Smooth muscle cell (in vitro differentiated cells): ENCODE data around the gene SAMD14. TPM values are rescaled to one million over a fixed set of nuclear protein-coding genes. Genes with fewer than 3 reads are reported as not detected.

ENCODE experiments used
- DNase-seq: peaks from one replicate; lab custom pipeline; 2025; ENCODE audit not compliant: unreplicated experiment; lab: John Stamatoyannopoulos, UW
- H2AFZ ChIP-seq: fragments of 200-600 bp; sonication (generic); 2 replicates; pipeline ENCODE4 v1.6.0; 2016; ENCODE audit warnings: antibody characterized with exemption, low read depth, mild to moderate bottlenecking
- H3F3A ChIP-seq: fragments of 200-600 bp; sonication (generic); 2 replicates; pipeline ENCODE4 v1.6.0; 2017; ENCODE audit warnings: antibody characterized with exemption, low read depth
- H3K27ac ChIP-seq: fragments of 200-600 bp; sonication (generic); 2 replicates; pipeline ENCODE4 v1.5.1; 2016; ENCODE audit warnings: low read depth, mild to moderate bottlenecking
- H3K27me3 ChIP-seq: fragments of 200-600 bp; sonication (generic); 2 replicates; pipeline ENCODE4 v1.6.1; 2016; ENCODE audit warnings: low read depth, mild to moderate bottlenecking
- H3K36me3 ChIP-seq: fragments of 200-600 bp; sonication (generic); 2 replicates; pipeline ENCODE4 v1.5.1; 2016; ENCODE audit warnings: low read depth
- H3K4me1 ChIP-seq: fragments of 200-600 bp; sonication (generic); 2 replicates; pipeline ENCODE4 v1.5.1; 2016; ENCODE audit warnings: low read depth
- H3K4me2 ChIP-seq: fragments of 200-600 bp; sonication (generic); 2 replicates; pipeline ENCODE4 v1.6.0; 2016; ENCODE audit warnings: mild to moderate bottlenecking
- H3K4me3 ChIP-seq: fragments of 200-600 bp; sonication (generic); 2 replicates; pipeline ENCODE4 v1.5.1; 2016; ENCODE audit warnings: mild to moderate bottlenecking
- H3K79me2 ChIP-seq: fragments of 200-600 bp; sonication (generic); 2 replicates; pipeline ENCODE4 v1.6.0; 2016; ENCODE audit warnings: low read depth, mild to moderate bottlenecking
- H3K9ac ChIP-seq: fragments of 200-600 bp; sonication (generic); 2 replicates; pipeline ENCODE4 v1.6.0; 2016; ENCODE audit warnings: low read depth
- H3K9me3 ChIP-seq: fragments of 200-600 bp; sonication (generic); replicated peaks from 2 replicates; pipeline ENCODE4 v1.5.1; 2016; ENCODE audit warnings: low read depth
- H4K20me1 ChIP-seq: fragments of 200-600 bp; sonication (generic); 2 replicates; pipeline ENCODE4 v1.6.0; 2016; ENCODE audit warnings: low read depth
- WGBS: methylation state at CpG from one replicate; pipeline ENCODE4 v1.1.7; 2016; ENCODE audit warnings: low lambda C conversion rate; 5-methylcytosine and 5-hydroxymethylcytosine counted together
- polyA plus RNA-seq: library from polyadenylated mRNA; unstranded; fragments of >200 nt; fragmentation: Nextera tagmentation; extraction: Ambion mirVana; gene quantifications from 2 replicates; pipeline ENCODE4 v1.2.1, GENCODE V29; 2016
- total RNA-seq: library from RNA; depleted of rRNA; stranded (reverse); fragments of >200 nt; gene quantifications from 2 replicates; pipeline ENCODE4 v1.2.3, GENCODE V29; 2014
- TF ChIP-seq, protein P1 (sequence below): fragments of 200-600 bp; sonication (generic); IDR thresholded peaks from 2 replicates; pipeline ENCODE4 v1.5.1; 2017; ENCODE audit warnings: borderline replicate concordance, mild to moderate bottlenecking, antibody characterized with exemption; ENCODE audit not compliant: insufficient read depth, poor library complexity, severe bottlenecking

Gene SAMD14
- total and polyA plus RNA-seq, 2 experiments from 2014 or later = 13.7 to 39.1 TPM

DNA sequence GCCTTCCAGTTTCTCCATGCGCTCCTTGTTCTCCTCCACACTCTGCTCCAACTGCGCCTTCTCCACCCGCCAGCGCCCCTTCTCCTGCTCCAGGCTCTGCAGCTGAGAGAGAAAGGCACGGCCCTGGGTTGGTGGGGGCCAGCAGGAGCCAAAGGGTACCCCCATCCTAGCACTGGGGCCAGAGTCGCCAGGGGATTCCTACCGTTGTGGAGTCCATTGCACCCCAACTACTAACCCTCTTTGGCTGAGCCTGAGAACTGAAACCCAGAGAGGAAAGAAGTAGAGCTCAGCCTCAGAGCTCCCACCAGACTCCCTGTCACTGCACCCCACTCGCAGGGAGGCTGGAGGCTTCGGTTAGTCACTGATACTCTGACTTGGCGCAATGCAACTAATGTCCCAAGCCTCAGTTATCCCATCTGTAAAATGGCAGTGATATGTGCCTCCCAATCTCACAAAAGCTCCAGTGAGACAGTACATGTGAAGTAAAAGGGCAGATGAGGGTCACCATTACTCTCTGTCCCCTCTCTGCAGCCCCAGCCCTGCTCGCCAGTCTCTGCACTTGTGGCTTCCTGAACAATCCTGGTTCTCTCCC, 6.2 kb upstream of the SAMD14 start:
- Histone ChIP-seq H4K20me1 (peaks cover 63% of the 10 kb centered on the region), H3K27me3 (no peaks in the 10 kb centered on the region), H3K9ac (no peak overlapping the region), H3K27ac (no peak overlapping the region), H3K4me1 (no peaks in the 10 kb centered on the region), H3F3A (peaks cover 14% of the 10 kb centered on the region), H3K4me3 (no peak overlapping the region), H3K4me2 (no peak overlapping the region), H3K9me3 (no peaks in the 10 kb centered on the region), H3K79me2 (no peaks in the 10 kb centered on the region), H2AFZ (no peak overlapping the region), H3K36me3 (no peaks in the 10 kb centered on the region)
- TF ChIP-seq, protein P1, sequence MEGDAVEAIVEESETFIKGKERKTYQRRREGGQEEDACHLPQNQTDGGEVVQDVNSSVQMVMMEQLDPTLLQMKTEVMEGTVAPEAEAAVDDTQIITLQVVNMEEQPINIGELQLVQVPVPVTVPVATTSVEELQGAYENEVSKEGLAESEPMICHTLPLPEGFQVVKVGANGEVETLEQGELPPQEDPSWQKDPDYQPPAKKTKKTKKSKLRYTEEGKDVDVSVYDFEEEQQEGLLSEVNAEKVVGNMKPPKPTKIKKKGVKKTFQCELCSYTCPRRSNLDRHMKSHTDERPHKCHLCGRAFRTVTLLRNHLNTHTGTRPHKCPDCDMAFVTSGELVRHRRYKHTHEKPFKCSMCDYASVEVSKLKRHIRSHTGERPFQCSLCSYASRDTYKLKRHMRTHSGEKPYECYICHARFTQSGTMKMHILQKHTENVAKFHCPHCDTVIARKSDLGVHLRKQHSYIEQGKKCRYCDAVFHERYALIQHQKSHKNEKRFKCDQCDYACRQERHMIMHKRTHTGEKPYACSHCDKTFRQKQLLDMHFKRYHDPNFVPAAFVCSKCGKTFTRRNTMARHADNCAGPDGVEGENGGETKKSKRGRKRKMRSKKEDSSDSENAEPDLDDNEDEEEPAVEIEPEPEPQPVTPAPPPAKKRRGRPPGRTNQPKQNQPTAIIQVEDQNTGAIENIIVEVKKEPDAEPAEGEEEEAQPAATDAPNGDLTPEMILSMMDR = no peak
- 97% methylated on average over 11 of the region's 11 CpGs for WGBS
- DNase-seq = no peak

DNA sequence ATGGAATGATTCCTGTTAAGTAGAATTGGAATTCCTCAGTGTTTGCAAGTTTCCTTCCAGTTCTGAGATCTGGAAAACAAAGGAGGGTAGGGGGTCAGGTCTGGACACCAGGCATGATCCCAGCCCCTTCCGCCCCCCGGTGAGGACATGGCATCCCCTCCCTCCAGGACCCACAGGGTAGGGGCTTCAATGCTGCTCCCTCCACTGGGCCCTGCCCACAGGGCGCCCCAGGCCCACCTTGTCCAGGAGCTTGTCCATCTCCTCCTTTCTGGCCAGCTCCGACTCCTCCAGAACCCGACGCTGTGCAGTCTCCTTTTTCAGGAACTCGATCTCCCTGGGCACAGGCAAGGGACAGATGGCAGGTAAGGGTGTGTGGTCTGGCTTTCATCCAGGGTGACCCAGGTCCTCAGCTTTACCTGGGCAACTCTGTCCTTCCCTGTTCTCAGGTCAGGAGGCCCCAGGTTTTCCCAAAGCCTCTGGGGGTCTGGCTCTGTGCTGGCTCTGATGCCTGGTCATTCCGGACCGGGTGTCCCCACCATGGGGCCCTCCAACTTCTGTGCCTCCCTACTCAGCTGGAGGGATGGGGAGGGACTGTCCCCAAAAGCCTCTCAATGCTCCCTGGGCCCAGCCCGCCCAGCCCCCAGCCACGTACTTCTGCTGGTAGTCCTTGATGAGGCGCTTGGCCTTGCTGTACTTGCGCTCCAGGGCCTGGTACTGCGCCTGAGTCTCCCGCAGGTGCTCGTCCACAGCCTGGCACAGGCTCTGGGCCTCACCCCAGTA, 5.5 kb upstream of the SAMD14 start:
- no peaks in the 10 kb centered on the region for H3K27me3 ChIP-seq
- H3K9ac ChIP-seq = no peak overlapping the region
- peaks cover 57% of the 10 kb centered on the region for H4K20me1 ChIP-seq
- no peaks in the 10 kb centered on the region for H3K9me3 ChIP-seq
- no peak overlapping the region for H3K4me2 ChIP-seq
- H3K27ac ChIP-seq = no peak overlapping the region
- H3F3A ChIP-seq = peaks cover 14% of the 10 kb centered on the region
- H3K36me3 ChIP-seq = no peaks in the 10 kb centered on the region
- no peak overlapping the region for H2AFZ ChIP-seq
- H3K4me3 ChIP-seq = no peak overlapping the region
- H3K79me2 ChIP-seq = no peaks in the 10 kb centered on the region
- DNase-seq = no peak
- TF ChIP-seq, protein P1 = no peak
- peaks cover 7% of the 10 kb centered on the region for H3K4me1 ChIP-seq
- 96% methylated on average over 15 of the region's 16 CpGs for WGBS

DNA sequence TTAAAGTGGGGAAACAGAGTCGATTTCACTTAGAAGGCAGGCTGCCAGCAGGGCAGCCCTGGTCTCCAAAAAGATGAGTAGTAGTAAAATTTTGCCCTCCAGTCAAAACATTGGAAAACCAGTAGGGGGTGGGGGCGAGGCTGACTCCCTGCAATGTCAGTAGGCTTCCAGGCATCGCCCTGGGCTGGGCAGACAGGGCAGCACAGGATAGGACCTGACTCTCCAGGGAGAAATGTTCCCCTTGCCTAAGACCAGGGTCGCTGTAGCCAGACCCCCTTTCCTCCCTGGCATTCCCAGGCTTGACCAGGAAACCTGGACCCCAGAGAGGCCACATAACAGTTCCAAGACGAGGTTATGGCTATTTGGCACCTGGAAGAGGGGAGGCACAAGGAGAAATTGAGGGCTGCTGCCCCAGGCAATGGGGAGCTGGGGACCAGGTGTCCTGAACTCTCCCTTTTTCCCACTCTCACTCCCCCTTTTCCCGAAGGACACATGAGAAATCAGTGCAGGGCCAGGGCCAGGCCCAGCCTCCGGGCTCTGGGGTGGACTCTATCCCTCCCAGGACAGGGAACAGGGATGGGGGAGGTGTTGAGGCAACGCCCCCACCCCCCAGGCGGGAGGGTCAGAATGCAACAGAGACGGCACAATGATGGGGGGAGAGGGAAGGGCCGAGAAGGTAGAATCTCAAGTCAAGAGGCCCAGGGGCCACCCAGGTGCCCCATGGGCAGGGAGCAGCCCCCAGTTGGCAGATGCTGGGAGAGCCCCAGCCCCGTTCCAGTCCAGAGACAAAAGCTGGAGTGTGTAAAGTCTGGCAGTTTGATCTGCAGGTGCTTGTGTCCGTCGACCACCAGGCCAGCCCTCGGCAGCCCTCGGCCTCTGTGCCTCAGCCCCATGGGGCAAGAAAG, 4.5 kb upstream of the SAMD14 start:
- Histone ChIP-seq H3K27ac (no peak overlapping the region), H2AFZ (no peak overlapping the region), H3K4me3 (no peak overlapping the region), H4K20me1 (peaks cover 46% of the 10 kb centered on the region), H3K4me1 (peaks cover 12% of the 10 kb centered on the region), H3K27me3 (no peaks in the 10 kb centered on the region), H3K9ac (no peak overlapping the region), H3K4me2 (no peak overlapping the region), H3K36me3 (no peaks in the 10 kb centered on the region), H3K79me2 (no peaks in the 10 kb centered on the region), H3F3A (peaks cover 14% of the 10 kb centered on the region), H3K9me3 (no peaks in the 10 kb centered on the region)
- TF ChIP-seq, protein P1 = no peak
- DNase-seq = no peak
- 74% methylated on average over 16 of the region's 16 CpGs for WGBS
